Fibroblast of lung (primary cell): Measurements from ENCODE around the gene SMARCA2. TPM values are rescaled to one million over a fixed set of nuclear protein-coding genes. Genes with fewer than 3 reads are reported as not detected.

Experiments
- DNase-seq, 2 donors: peaks; one replicate each; pipeline versions ENCODE4 v3.0.0 to v3.0.0-alpha.2; 2010; ENCODE audit warnings: low read depth in 2 of 2
- H2AFZ ChIP-seq: 2 replicates; pipeline ENCODE4 v1.5.1; 2012; ENCODE audit warnings: low read length, control low read depth, inconsistent platforms
- H3K27ac ChIP-seq: 2 replicates; pipeline ENCODE4 v1.5.1; 2011; ENCODE audit warnings: low read length, control low read depth; ENCODE audit not compliant: insufficient read depth
- H3K27me3 ChIP-seq: 2 replicates; pipeline ENCODE4 v1.5.1; 2011; ENCODE audit warnings: mild to moderate bottlenecking, low read length; ENCODE audit not compliant: control insufficient read depth, insufficient read depth
- H3K36me3 ChIP-seq: 2 replicates; pipeline ENCODE4 v1.5.1; 2011; ENCODE audit warnings: low read length; ENCODE audit not compliant: control insufficient read depth, insufficient read depth
- H3K4me1 ChIP-seq: 2 replicates; pipeline ENCODE4 v1.5.1; 2011; ENCODE audit warnings: low read length; ENCODE audit not compliant: control insufficient read depth, insufficient read depth; ENCODE audit errors: extremely low read depth
- H3K4me2 ChIP-seq: 2 replicates; pipeline ENCODE4 v1.5.1; 2011; ENCODE audit warnings: low read length, control low read depth; ENCODE audit not compliant: insufficient read depth; ENCODE audit errors: extremely low read depth
- H3K4me3 ChIP-seq, 4 experiments: fragments of 200-600 bp in 1 of 4; sonication (generic) in 1 of 4; replicated peaks in 1 of 4; 2 replicates each; pipeline ENCODE4 v1.5.1; 2011 to 2016; ENCODE audit warnings: low read length in 4 of 4, low read depth in 3 of 4, mild to moderate bottlenecking in 3 of 4, control low read depth in 2 of 4, inconsistent platforms in 1 of 4, mixed read lengths in 1 of 4; ENCODE audit not compliant: insufficient read depth in 1 of 4; ENCODE audit errors: control extremely low read depth in 1 of 4
- H3K79me2 ChIP-seq: 2 replicates; pipeline ENCODE4 v1.5.1; 2012; ENCODE audit warnings: mild to moderate bottlenecking, low read length, inconsistent platforms; ENCODE audit not compliant: control insufficient read depth, insufficient read depth
- H3K9ac ChIP-seq: 2 replicates; pipeline ENCODE4 v1.5.1; 2011; ENCODE audit warnings: mild to moderate bottlenecking, low read length, control low read depth; ENCODE audit not compliant: insufficient read depth
- H3K9me3 ChIP-seq: 2 replicates; pipeline ENCODE4 v1.5.1; 2012; ENCODE audit warnings: low read depth, low read length; ENCODE audit not compliant: control insufficient read depth, insufficient read depth
- H4K20me1 ChIP-seq: 2 replicates; pipeline ENCODE4 v1.5.1; 2011; ENCODE audit warnings: low read length; ENCODE audit not compliant: control insufficient read depth, insufficient read depth; ENCODE audit errors: extremely low read depth
- EZH2 ChIP-seq: IDR thresholded peaks from 2 replicates; pipeline ENCODE4 v1.5.1; 2012; ENCODE audit warnings: low read length, control low read depth, mild to moderate bottlenecking; ENCODE audit errors: missing control alignments
- polyA plus RNA-seq, 2 donors: library from polyadenylated mRNA; depleted of rRNA in 1 of 2; stranded (reverse) in 1 of 2; unstranded in 1 of 2; fragments of >200 nt; gene quantifications; 2 replicates each; pipeline ENCODE4 v1.2.1, GENCODE V29; 2011 to 2012; ENCODE audit warnings: missing spikeins in 1 of 2
- total RNA-seq: library from RNA; depleted of rRNA; stranded (reverse); fragments of >200 nt; gene quantifications from 2 replicates; pipeline ENCODE4 v1.2.1, GENCODE V29; 2014
- TF ChIP-seq, protein P1 (sequence below), 2 donors: IDR thresholded peaks in 1 of 2; conservative IDR thresholded peaks in 1 of 2; 1 replicate in 1 of 2; 2 replicates in 1 of 2; pipeline ENCODE4 v1.5.1; 2011 to 2012; ENCODE audit warnings: low read length in 2 of 2, control low read depth in 1 of 2, inconsistent platforms in 1 of 2, low read depth in 1 of 2, mild to moderate bottlenecking in 1 of 2

SMARCA2 gene
- total and polyA plus RNA-seq, 2 donors (not counting 1 experiment from before 2014, with no cell fraction given) = 36.8 to 62.3 TPM

DNA sequence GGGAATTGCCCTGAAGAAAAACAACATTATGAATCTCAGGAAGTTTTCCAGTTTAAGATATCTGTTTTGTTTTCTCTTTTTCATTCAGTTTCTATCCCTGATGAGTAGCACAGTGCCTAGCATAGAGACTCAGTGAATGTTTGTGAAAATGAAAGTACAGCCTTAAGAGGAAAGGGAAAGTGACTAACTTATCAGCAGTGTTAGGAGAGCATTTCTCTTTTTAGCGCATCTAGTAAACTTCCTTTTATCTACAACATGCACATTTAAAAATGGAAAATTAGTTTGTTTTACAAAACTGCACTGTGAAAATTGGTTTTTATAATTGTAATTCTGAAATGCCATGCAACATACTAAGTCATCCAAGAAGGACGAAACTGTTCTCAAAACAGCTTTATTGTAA lies 110.8 kb downstream of the SMARCA2 start:
- Histone ChIP-seq H3K27ac (peak overlapping the region; percentile 33), H3K4me2 (peak overlapping the region; percentile 74), H3K4me1 (peaks cover 8% of the 10 kb centered on the region), H3K4me3 (peak overlapping the region; percentile 0 to 48 (median 18)), H4K20me1 (no peaks in the 10 kb centered on the region), H3K9ac (no peak overlapping the region), H3K9me3 (no peaks in the 10 kb centered on the region), H3K36me3 (no peaks in the 10 kb centered on the region), H3K79me2 (no peaks in the 10 kb centered on the region), H2AFZ (peak overlapping the region; percentile 20), H3K27me3 (no peaks in the 10 kb centered on the region)
- TF ChIP-seq, protein P1, sequence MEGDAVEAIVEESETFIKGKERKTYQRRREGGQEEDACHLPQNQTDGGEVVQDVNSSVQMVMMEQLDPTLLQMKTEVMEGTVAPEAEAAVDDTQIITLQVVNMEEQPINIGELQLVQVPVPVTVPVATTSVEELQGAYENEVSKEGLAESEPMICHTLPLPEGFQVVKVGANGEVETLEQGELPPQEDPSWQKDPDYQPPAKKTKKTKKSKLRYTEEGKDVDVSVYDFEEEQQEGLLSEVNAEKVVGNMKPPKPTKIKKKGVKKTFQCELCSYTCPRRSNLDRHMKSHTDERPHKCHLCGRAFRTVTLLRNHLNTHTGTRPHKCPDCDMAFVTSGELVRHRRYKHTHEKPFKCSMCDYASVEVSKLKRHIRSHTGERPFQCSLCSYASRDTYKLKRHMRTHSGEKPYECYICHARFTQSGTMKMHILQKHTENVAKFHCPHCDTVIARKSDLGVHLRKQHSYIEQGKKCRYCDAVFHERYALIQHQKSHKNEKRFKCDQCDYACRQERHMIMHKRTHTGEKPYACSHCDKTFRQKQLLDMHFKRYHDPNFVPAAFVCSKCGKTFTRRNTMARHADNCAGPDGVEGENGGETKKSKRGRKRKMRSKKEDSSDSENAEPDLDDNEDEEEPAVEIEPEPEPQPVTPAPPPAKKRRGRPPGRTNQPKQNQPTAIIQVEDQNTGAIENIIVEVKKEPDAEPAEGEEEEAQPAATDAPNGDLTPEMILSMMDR (conservative IDR thresholded peaks at IDR 0.05 in 1 of 2, IDR thresholded peaks at IDR 0.05 in 1 of 2; ENCODE audit: low read depth in 1 of 2, low read length in 2 of 2) = no peak
- TF ChIP-seq EZH2 = no peak
- peak in 1 of 2 donors; percentile 39 for DNase-seq

DNA sequence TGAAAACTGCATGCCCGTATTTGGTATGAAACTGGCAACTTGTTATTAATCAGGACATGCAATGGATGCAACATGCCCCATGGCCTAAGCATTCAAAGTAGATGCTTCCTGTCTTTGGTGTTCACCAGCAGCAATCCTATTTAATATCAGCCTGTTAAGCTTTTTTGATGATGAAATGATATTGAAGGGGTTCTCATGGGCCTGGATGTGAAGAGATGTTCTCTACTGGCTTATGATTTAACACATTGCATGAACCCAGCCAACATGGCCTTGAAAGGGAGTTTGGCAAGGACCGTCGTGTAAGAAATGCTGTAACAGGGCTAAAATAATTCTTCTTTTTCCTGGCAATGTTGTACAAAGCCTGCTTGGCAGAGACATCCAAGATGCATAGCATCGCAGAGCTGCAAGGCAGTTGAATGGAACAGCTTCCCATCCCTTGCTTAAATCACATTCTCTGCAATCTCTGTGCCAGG lies 111.2 kb downstream of the SMARCA2 start:
- Histone ChIP-seq H3K4me3 (peak overlapping the region; percentile 0 to 48 (median 18)), H3K27ac (no peak overlapping the region), H4K20me1 (no peaks in the 10 kb centered on the region), H3K4me2 (peak overlapping the region; percentile 74), H3K79me2 (no peaks in the 10 kb centered on the region), H3K4me1 (peaks cover 6% of the 10 kb centered on the region), H3K36me3 (no peaks in the 10 kb centered on the region), H3K27me3 (no peaks in the 10 kb centered on the region), H2AFZ (peak overlapping the region; percentile 20), H3K9me3 (no peaks in the 10 kb centered on the region), H3K9ac (no peak overlapping the region)
- peak; percentile 44 to 63 for DNase-seq
- TF ChIP-seq EZH2 = no peak
- TF ChIP-seq, protein P1 (conservative IDR thresholded peaks at IDR 0.05 in 1 of 2, IDR thresholded peaks at IDR 0.05 in 1 of 2; ENCODE audit: low read depth in 1 of 2, low read length in 2 of 2) = no peak

DNA sequence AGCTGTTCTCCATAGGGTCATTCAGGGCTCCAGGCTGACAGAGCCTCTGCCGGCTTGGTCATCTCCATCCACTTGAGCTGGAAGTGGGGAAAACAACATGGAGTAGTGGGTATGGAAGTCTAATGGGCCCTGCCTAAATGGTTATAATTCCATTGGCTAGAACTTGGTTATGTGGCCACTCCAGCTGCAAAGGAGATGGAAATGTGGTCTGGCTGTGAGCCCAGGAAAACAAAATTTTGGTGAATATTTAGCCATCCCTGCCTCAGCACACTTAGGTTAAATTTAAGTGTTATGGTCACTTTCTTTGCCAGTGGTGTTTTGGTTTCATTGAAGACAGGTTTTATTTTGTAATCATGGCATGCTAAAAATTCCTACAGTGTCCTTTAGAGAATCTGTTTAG lies 112.3 kb downstream of the SMARCA2 start:
- peak; percentile 54 to 76 for DNase-seq
- Histone ChIP-seq H3K27ac (no peak overlapping the region), H3K4me1 (peaks cover 6% of the 10 kb centered on the region), H2AFZ (no peak overlapping the region), H3K9me3 (no peaks in the 10 kb centered on the region), H3K27me3 (no peaks in the 10 kb centered on the region), H3K9ac (no peak overlapping the region), H3K36me3 (no peaks in the 10 kb centered on the region), H3K4me2 (no peak overlapping the region), H3K4me3 (no peak overlapping the region), H4K20me1 (no peaks in the 10 kb centered on the region), H3K79me2 (no peaks in the 10 kb centered on the region)
- TF ChIP-seq EZH2 = no peak
- TF ChIP-seq, protein P1 (conservative IDR thresholded peaks at IDR 0.05 in 1 of 2, IDR thresholded peaks at IDR 0.05 in 1 of 2; ENCODE audit: low read depth in 1 of 2, low read length in 2 of 2) = no peak
